SU-DHL-6 (cell line): ENCODE results near the gene BAHCC1.

ENCODE experiments used
- EZH2phosphoT487 ChIP-seq: fragments of 200-600 bp; sonication (generic), shearing (Covaris generic); conservative IDR thresholded peaks from 2 replicates; pipeline ENCODE4 v1.6.1; 2018; ENCODE audit warnings: mild to moderate bottlenecking, antibody characterized with exemption, low read length, moderate library complexity, mixed read lengths
- TF ChIP-seq, protein P1 (sequence below): fragments of 200-600 bp; sonication (generic); IDR thresholded peaks from one replicate; pipeline ENCODE4 v1.5.1; 2017; ENCODE audit warnings: antibody characterized with exemption, mild to moderate bottlenecking, low read length, moderate library complexity; ENCODE audit not compliant: insufficient read depth, poor library complexity, severe bottlenecking

DNA sequence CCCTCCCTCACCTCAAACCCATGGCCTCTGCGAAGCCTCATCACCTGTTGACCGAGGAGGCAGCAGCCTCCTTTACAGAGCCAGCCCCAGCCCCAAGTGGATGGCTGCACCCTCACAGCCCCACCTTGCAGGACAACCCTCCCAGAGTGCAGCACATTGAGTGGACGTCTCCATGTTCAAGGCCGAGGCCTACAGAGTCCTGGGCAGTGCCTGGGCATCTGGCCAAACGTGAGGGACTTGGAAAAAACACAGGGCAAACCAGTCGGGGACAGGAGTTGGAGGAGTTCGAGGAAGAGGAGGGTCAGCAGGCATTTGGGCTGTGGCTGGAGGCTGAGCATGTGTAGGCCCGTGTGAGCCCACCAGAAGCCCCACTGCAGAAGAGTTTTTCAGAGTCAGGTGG, 77.8 kb downstream of the BAHCC1 start:
- TF ChIP-seq, protein P1, sequence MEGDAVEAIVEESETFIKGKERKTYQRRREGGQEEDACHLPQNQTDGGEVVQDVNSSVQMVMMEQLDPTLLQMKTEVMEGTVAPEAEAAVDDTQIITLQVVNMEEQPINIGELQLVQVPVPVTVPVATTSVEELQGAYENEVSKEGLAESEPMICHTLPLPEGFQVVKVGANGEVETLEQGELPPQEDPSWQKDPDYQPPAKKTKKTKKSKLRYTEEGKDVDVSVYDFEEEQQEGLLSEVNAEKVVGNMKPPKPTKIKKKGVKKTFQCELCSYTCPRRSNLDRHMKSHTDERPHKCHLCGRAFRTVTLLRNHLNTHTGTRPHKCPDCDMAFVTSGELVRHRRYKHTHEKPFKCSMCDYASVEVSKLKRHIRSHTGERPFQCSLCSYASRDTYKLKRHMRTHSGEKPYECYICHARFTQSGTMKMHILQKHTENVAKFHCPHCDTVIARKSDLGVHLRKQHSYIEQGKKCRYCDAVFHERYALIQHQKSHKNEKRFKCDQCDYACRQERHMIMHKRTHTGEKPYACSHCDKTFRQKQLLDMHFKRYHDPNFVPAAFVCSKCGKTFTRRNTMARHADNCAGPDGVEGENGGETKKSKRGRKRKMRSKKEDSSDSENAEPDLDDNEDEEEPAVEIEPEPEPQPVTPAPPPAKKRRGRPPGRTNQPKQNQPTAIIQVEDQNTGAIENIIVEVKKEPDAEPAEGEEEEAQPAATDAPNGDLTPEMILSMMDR = no peak
- no peak for TF ChIP-seq EZH2phosphoT487
